Keratinocyte (primary cell): ENCODE measurements around the gene ZHX3.

Experiments used
- CTCF ChIP-seq, 3 experiments: IDR thresholded peaks in 1 of 3; conservative IDR thresholded peaks in 1 of 3; optimal IDR thresholded peaks in 1 of 3; 2 replicates in 2 of 3; 3 replicates in 1 of 3; pipeline versions ENCODE3 to v1.5.1; 2011; ENCODE audit warnings: low read length in 3 of 3, mild to moderate bottlenecking in 3 of 3, moderate library complexity in 2 of 3, control low read depth in 1 of 3, inconsistent platforms in 1 of 3; ENCODE audit not compliant: insufficient read depth in 2 of 3; ENCODE audit errors: extremely low read depth in 1 of 3
- EZH2 ChIP-seq: IDR thresholded peaks from one replicate; pipeline ENCODE4 v1.6.1; 2012; ENCODE audit warnings: inconsistent platforms, mild to moderate bottlenecking, low read length, moderate library complexity

DNA sequence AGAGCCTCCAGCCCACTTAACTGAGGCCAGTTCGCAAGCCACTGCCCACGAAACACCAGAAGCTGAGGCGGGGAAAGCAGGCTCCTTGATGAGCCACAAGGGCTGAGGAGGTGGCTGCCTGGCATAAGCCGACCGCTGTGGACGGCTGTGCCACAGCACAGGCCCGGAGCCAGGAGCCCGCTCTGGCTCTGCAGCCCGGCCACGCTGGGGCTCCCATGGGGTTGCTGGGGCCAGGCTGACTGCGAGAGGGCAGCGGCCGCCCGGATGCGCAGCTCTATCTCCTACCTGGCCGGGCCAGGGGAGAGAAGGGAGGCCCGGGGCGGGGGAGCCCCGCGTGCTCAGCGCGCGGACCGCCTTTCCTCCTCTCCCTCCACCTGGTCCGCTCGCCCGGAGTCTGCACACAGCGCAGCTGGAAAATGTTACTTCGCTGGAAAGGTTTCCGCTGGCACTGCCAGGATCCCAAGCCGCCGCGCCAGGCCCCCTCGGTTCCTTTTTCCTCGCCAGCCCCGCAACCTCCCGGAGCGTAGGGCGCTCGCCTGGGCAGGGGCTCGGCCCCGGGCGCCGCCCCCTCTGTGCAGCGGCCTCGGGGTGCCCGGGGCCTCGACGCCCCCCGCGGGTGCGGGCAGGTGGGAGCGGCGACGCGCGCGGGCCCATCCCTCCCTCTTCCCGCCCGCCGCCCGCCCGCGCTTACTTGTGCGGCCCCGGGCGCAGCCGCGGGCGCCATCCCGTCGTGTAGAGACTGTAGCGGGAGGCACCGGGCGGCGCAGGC, 48.4 kb upstream of the ZHX3 start:
- TF ChIP-seq CTCF (optimal IDR thresholded peaks at IDR 0.05 in 1 of 3, IDR thresholded peaks at IDR 0.05 in 1 of 3, conservative IDR thresholded peaks at IDR 0.05 in 1 of 3; ENCODE audit: extremely low read depth in 1 of 3, insufficient read depth in 2 of 3, low read length in 3 of 3), result no peak
- peak; percentile 97 for TF ChIP-seq EZH2
